Measurements from ENCODE around the gene KCNN2. TPM values are rescaled to one million over a fixed set of nuclear protein-coding genes. Genes with fewer than 3 reads are reported as not detected.

The KCNN2 gene
- total and polyA plus RNA-seq, 10 of the 15 experiments (the other 5 are each of a cell fraction or from before 2014, with no cell fraction given), result 0.21 to 3.6 (median 0.79) TPM

DNA sequence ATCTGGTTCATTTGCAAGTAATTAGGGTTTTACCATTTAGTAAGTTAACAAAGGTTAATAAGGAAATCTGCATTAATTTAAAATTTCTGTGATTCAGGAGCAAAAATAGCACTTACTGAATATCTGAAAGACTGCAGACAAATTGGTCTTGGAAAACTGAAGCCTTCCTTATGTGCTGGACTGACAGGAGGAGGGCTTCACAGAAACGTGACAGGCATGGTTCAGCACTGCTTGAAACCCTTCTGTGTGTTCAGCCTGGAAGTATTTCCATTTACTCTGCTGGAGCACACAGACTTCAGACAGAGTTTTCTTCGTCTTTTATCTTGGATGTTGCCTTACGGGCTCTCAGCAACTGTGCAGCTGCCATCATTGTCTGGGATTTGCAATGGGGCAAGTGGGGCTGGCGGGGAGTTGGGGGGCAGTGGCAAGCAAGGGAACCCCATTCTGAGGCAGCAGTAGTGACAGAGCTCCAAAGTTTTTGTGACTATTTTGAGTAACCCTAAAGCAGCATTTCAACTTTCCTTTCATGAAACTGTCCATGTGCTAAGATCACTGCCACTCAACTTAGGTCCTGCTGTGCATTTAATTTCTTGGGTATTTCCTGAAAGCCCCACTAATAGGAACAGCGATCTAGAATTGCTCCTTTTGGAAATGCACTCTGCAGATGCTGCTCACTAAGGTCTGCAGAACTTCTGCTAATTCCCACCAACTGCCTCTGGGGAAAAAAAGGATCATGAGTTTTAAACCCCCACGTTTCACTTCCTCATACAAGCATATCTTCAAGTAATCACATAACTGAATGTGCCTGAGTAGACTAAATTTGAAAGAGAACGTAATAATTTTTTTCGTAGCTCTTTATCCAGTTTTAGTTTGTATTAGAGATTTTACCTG is 56.6 kb downstream of the KCNN2 start (continued):
- TF ChIP-seq KAT2A (conservative IDR thresholded peaks at IDR 0.05; ENCODE audit: control insufficient read depth, low read depth, low read length), result no peak
- TF ChIP-seq NR2C2 (IDR thresholded peaks at IDR 0.05; ENCODE audit: borderline replicate concordance, control insufficient read depth, insufficient read length, low read depth), result no peak
- no peak for TF ChIP-seq NFYA (IDR thresholded peaks at IDR 0.05; ENCODE audit: borderline replicate concordance, low read depth, low read length)
- TF ChIP-seq, protein P1, sequence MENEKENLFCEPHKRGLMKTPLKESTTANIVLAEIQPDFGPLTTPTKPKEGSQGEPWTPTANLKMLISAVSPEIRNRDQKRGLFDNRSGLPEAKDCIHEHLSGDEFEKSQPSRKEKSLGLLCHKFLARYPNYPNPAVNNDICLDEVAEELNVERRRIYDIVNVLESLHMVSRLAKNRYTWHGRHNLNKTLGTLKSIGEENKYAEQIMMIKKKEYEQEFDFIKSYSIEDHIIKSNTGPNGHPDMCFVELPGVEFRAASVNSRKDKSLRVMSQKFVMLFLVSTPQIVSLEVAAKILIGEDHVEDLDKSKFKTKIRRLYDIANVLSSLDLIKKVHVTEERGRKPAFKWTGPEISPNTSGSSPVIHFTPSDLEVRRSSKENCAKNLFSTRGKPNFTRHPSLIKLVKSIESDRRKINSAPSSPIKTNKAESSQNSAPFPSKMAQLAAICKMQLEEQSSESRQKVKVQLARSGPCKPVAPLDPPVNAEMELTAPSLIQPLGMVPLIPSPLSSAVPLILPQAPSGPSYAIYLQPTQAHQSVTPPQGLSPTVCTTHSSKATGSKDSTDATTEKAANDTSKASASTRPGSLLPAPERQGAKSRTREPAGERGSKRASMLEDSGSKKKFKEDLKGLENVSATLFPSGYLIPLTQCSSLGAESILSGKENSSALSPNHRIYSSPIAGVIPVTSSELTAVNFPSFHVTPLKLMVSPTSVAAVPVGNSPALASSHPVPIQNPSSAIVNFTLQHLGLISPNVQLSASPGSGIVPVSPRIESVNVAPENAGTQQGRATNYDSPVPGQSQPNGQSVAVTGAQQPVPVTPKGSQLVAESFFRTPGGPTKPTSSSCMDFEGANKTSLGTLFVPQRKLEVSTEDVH (IDR thresholded peaks at IDR 0.05; ENCODE audit: low read depth, partially characterized antibody), result peak; percentile 51
- TF ChIP-seq, protein P2, sequence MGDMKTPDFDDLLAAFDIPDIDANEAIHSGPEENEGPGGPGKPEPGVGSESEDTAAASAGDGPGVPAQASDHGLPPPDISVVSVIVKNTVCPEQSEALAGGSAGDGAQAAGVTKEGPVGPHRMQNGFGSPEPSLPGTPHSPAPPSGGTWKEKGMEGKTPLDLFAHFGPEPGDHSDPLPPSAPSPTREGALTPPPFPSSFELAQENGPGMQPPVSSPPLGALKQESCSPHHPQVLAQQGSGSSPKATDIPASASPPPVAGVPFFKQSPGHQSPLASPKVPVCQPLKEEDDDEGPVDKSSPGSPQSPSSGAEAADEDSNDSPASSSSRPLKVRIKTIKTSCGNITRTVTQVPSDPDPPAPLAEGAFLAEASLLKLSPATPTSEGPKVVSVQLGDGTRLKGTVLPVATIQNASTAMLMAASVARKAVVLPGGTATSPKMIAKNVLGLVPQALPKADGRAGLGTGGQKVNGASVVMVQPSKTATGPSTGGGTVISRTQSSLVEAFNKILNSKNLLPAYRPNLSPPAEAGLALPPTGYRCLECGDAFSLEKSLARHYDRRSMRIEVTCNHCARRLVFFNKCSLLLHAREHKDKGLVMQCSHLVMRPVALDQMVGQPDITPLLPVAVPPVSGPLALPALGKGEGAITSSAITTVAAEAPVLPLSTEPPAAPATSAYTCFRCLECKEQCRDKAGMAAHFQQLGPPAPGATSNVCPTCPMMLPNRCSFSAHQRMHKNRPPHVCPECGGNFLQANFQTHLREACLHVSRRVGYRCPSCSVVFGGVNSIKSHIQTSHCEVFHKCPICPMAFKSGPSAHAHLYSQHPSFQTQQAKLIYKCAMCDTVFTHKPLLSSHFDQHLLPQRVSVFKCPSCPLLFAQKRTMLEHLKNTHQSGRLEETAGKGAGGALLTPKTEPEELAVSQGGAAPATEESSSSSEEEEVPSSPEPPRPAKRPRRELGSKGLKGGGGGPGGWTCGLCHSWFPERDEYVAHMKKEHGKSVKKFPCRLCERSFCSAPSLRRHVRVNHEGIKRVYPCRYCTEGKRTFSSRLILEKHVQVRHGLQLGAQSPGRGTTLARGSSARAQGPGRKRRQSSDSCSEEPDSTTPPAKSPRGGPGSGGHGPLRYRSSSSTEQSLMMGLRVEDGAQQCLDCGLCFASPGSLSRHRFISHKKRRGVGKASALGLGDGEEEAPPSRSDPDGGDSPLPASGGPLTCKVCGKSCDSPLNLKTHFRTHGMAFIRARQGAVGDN (IDR thresholded peaks at IDR 0.05), result no peak; the same call in none of the 2 replicates
- TF ChIP-seq SRF (IDR thresholded peaks at IDR 0.05; ENCODE audit: low read depth in 2 of 2, low read length in 2 of 2), result no peak
- TF ChIP-seq RAD21 (IDR thresholded peaks at IDR 0.05; ENCODE audit: insufficient read depth, low read depth, low read length), result peak; percentile 24; the same call in 1 of the 2 replicates
- TF ChIP-seq SMAD1 (IDR thresholded peaks at IDR 0.05; ENCODE audit: low read depth, partially characterized antibody), result no peak
- no peak for TF ChIP-seq RCOR1 (conservative IDR thresholded peaks at IDR 0.05; ENCODE audit: low read depth, low read length)
- no peak for TF ChIP-seq SMAD5 (IDR thresholded peaks at IDR 0.05; ENCODE audit: low read depth)
- TF ChIP-seq TCF7 (IDR thresholded peaks at IDR 0.05; ENCODE audit: borderline replicate concordance), result 0 out of 2 replicates have a peak, but pooled peaks have one; percentile 45
- 0 out of 2 replicates have a peak, but pooled peaks have one; percentile 34 for TF ChIP-seq CBFB (IDR thresholded peaks at IDR 0.05; ENCODE audit: low read depth)
- TF ChIP-seq NFXL1 (IDR thresholded peaks at IDR 0.05; ENCODE audit: borderline replicate concordance), result no peak
- TF ChIP-seq JUNB (IDR thresholded peaks at IDR 0.05), result peak; percentile 85
- no peak for TF ChIP-seq ZZZ3 (IDR thresholded peaks at IDR 0.05; ENCODE audit: control insufficient read depth, insufficient read length, low read depth)
- TF ChIP-seq TAF1 (IDR thresholded peaks at IDR 0.05; ENCODE audit: borderline replicate concordance, low read depth, low read length), result no peak
- TF ChIP-seq SIN3A (IDR thresholded peaks at IDR 0.05; ENCODE audit: low read depth, low read length), result no peak
- TF ChIP-seq, protein P3, sequence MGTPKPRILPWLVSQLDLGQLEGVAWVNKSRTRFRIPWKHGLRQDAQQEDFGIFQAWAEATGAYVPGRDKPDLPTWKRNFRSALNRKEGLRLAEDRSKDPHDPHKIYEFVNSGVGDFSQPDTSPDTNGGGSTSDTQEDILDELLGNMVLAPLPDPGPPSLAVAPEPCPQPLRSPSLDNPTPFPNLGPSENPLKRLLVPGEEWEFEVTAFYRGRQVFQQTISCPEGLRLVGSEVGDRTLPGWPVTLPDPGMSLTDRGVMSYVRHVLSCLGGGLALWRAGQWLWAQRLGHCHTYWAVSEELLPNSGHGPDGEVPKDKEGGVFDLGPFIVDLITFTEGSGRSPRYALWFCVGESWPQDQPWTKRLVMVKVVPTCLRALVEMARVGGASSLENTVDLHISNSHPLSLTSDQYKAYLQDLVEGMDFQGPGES (IDR thresholded peaks at IDR 0.05), result no peak
- TF ChIP-seq RELA (IDR thresholded peaks at IDR 0.05; ENCODE audit: borderline replicate concordance, partially characterized antibody), result no peak
- TF ChIP-seq CBX3 (IDR thresholded peaks at IDR 0.05; ENCODE audit: borderline replicate concordance, low read depth), result no peak
